HepG2 (cell line): ENCODE results near the gene KISS1. TPM values are rescaled to one million over a fixed set of nuclear protein-coding genes. Genes with fewer than 3 reads are reported as not detected.

Experiments used
- ARID5B ChIP-seq: IDR thresholded peaks from 2 replicates; pipeline ENCODE4 v1.4.0; 2020; ENCODE audit warnings: mild to moderate bottlenecking, missing genetic modification reagents
- BCL6 ChIP-seq: IDR thresholded peaks from 2 replicates; pipeline ENCODE4 v1.6.1; 2016; ENCODE audit warnings: missing genetic modification reagents, missing compliant biosample characterization
- CTCF ChIP-seq: sonication (generic); formaldehyde crosslinking; IDR thresholded peaks from 2 replicates; pipeline ENCODE4 v1.5.0; 2020; ENCODE audit warnings: mild to moderate bottlenecking, missing genetic modification reagents, moderate library complexity
- GATAD1 ChIP-seq: IDR thresholded peaks from 2 replicates; pipeline ENCODE4 v1.6.1; 2016; ENCODE audit warnings: missing genetic modification reagents, missing compliant biosample characterization
- HMGXB4 ChIP-seq, 2 experiments: sonication (generic) in 1 of 2; formaldehyde crosslinking in 1 of 2; IDR thresholded peaks; 2 replicates each; pipeline versions ENCODE4 v1.4.0 to v1.6.1; 2018 to 2020; ENCODE audit warnings: missing genetic modification reagents in 2 of 2, borderline replicate concordance in 1 of 2, low read depth in 1 of 2, mild to moderate bottlenecking in 1 of 2, missing biosample characterization in 1 of 2
- KAT8 ChIP-seq: IDR thresholded peaks from 2 replicates; pipeline ENCODE4 v1.6.1; 2016; ENCODE audit warnings: missing genetic modification reagents, missing compliant biosample characterization
- PATZ1 ChIP-seq: sonication (generic); formaldehyde crosslinking; IDR thresholded peaks from 2 replicates; pipeline ENCODE4 v1.4.0; 2020; ENCODE audit warnings: missing genetic modification reagents
- SOX6 ChIP-seq, 2 experiments: fragments of 450-650 bp in 1 of 2; sonication (generic) in 1 of 2; formaldehyde crosslinking in 1 of 2; IDR thresholded peaks; 2 replicates each; pipeline versions ENCODE4 v1.4.0 to v1.6.1; 2017 to 2020; ENCODE audit warnings: antibody characterized with exemption in 1 of 2, mild to moderate bottlenecking in 1 of 2, missing genetic modification reagents in 1 of 2
- STAG1 ChIP-seq: sonication (generic); formaldehyde crosslinking; IDR thresholded peaks from 2 replicates; pipeline ENCODE4 v1.4.0; 2020; ENCODE audit warnings: missing genetic modification reagents
- ZBTB33 ChIP-seq: sonication (generic); formaldehyde crosslinking; IDR thresholded peaks from 2 replicates; pipeline ENCODE4 v1.4.0; 2020; ENCODE audit warnings: missing genetic modification reagents
- ZGPAT ChIP-seq: IDR thresholded peaks from 2 replicates; pipeline ENCODE4 v1.6.1; 2016; ENCODE audit warnings: mild to moderate bottlenecking
- ZNF205 ChIP-seq: IDR thresholded peaks from 2 replicates; pipeline ENCODE4 v1.6.1; 2018; ENCODE audit warnings: missing biosample characterization, missing genetic modification reagents
- ZNF274 ChIP-seq: sonication (generic); formaldehyde crosslinking; IDR thresholded peaks from 2 replicates; pipeline ENCODE4 v1.5.1; 2020; ENCODE audit warnings: mild to moderate bottlenecking, missing genetic modification reagents
- ZNF724P ChIP-seq: sonication (generic); formaldehyde crosslinking; IDR thresholded peaks from 2 replicates; pipeline ENCODE4 v1.8.0; 2022; ENCODE audit warnings: missing genetic modification reagents, borderline replicate concordance
- polyA plus RNA-seq, 8 experiments: library from polyadenylated mRNA; depleted of rRNA in 3 of 8; stranded (reverse) in 7 of 8; unstranded in 1 of 8; fragments of >200 nt; fragmentation: Illumina TruSeq in 4 of 8; extraction: Trizol in 4 of 8; gene quantifications; 2 replicates each; pipeline versions ENCODE4 v1.2.1 to v1.2.3, GENCODE V29; 2011 to 2016; ENCODE audit warnings: low read depth in 4 of 8, missing spikeins in 1 of 8, mixed read lengths in 1 of 8; ENCODE audit not compliant: insufficient read depth in 1 of 8
- total RNA-seq, 5 experiments: library from RNA; depleted of rRNA; stranded (reverse); fragments of >200 nt; fragmentation: Illumina TruSeq; extraction: Trizol; gene quantifications; 2 replicates each; pipeline ENCODE4 v1.2.3, GENCODE V29; 2016; ENCODE audit warnings: low read depth in 1 of 5

KISS1 gene
- total and polyA plus RNA-seq, 2 of the 13 experiments (the other 11 are each of a cell fraction or from before 2014, with no cell fraction given): 0.24 to 0.80 TPM

GRCh38 chr1:204162494-204163074 lies 33.7 kb downstream of the KISS1 start (continued):
- peak; percentile 59; the same call in 1 of the 2 replicates for TF ChIP-seq PATZ1
- 0 out of 2 replicates have a peak, but pooled peaks have one; percentile 22 for TF ChIP-seq ZGPAT (CRISPR knock-in tag)
- TF ChIP-seq SOX6 (IDR thresholded peaks at IDR 0.05): no peak
- 0 out of 2 replicates have a peak, but pooled peaks have one; percentile 15 for TF ChIP-seq SOX6 (CRISPR knock-in tag; IDR thresholded peaks at IDR 0.05)
- TF ChIP-seq BCL6 (CRISPR knock-in tag): 0 out of 2 replicates have a peak, but pooled peaks have one; percentile 7
- TF ChIP-seq STAG1 (CRISPR knock-in tag): peak; percentile 98
- TF ChIP-seq KAT8 (CRISPR knock-in tag): 0 out of 2 replicates have a peak, but pooled peaks have one; percentile 20
- TF ChIP-seq ARID5B: 0 out of 2 replicates have a peak, but pooled peaks have one; percentile 29
- TF ChIP-seq ZNF274: no peak
- TF ChIP-seq ZNF205 (CRISPR knock-in tag): 0 out of 2 replicates have a peak, but pooled peaks have one; percentile 39
- peak; percentile 97 for TF ChIP-seq CTCF (CRISPR knock-in tag)
- TF ChIP-seq ZNF724P (CRISPR knock-in tag): no peak
- TF ChIP-seq ZBTB33 (CRISPR knock-in tag): 0 out of 2 replicates have a peak, but pooled peaks have one; percentile 32
- peak; percentile 36; the same call in 1 of the 2 replicates for TF ChIP-seq GATAD1 (CRISPR knock-in tag)
- TF ChIP-seq HMGXB4 (CRISPR knock-in tag; IDR thresholded peaks at IDR 0.05; ENCODE audit: borderline replicate concordance in 1 of 2, low read depth in 1 of 2): peak; percentile 18 to 46; a peak in 1 of 4 replicates
